CD14-positive monocyte (primary cell): ENCODE results near the gene RUNX2. TPM values are rescaled to one million over a fixed set of nuclear protein-coding genes. Genes with fewer than 3 reads are reported as not detected.

Source experiments
- DNase-seq, 3 donors: peaks; one replicate each; pipeline ENCODE4 v3.0.0-alpha.2; 2011 to 2022
- H2AFZ ChIP-seq: 2 replicates; pipeline ENCODE4 v1.6.0; 2012; ENCODE audit warnings: mild to moderate bottlenecking, low read depth, low read length, inconsistent platforms; ENCODE audit not compliant: insufficient read depth, poor library complexity, severe bottlenecking
- H3K27ac ChIP-seq, 2 donors: 1 replicate in 1 of 2; 2 replicates in 1 of 2; pipeline ENCODE4 v1.5.1; 2012 to 2013; ENCODE audit warnings: low read length in 2 of 2, control low read depth in 1 of 2, inconsistent platforms in 1 of 2, low read depth in 1 of 2, mild to moderate bottlenecking in 1 of 2
- H3K27me3 ChIP-seq, 2 donors: one replicate each; pipeline versions ENCODE4 v1.6.0 to v1.6.1; 2011 to 2013; ENCODE audit warnings: low read length in 2 of 2; ENCODE audit not compliant: control insufficient read depth in 2 of 2, insufficient read depth in 2 of 2
- H3K36me3 ChIP-seq, 2 donors: replicated peaks in 1 of 2; 1 replicate in 1 of 2; 2 replicates in 1 of 2; pipeline versions ENCODE4 v1.5.1 to v1.6.1; 2012 to 2013; ENCODE audit warnings: low read length in 2 of 2, control low read depth in 1 of 2, inconsistent platforms in 1 of 2, mild to moderate bottlenecking in 1 of 2; ENCODE audit not compliant: insufficient read depth in 2 of 2, control insufficient read depth in 1 of 2
- H3K4me1 ChIP-seq, 2 donors: 1 replicate in 1 of 2; 2 replicates in 1 of 2; pipeline versions ENCODE4 v1.5.1 to v1.6.1; 2012 to 2013; ENCODE audit warnings: low read length in 2 of 2, control low read depth in 1 of 2, inconsistent platforms in 1 of 2, mild to moderate bottlenecking in 1 of 2, moderate library complexity in 1 of 2; ENCODE audit not compliant: insufficient read depth in 2 of 2, control insufficient read depth in 1 of 2
- H3K4me2 ChIP-seq: replicated peaks from 2 replicates; pipeline ENCODE3; 2012; ENCODE audit warnings: low read length, moderate library complexity, mild to moderate bottlenecking; ENCODE audit not compliant: poor library complexity, severe bottlenecking; ENCODE audit errors: extremely low read depth
- H3K4me3 ChIP-seq, 3 experiments: fragments of 200-600 bp in 1 of 3; sonication (generic) in 1 of 3; replicated peaks in 1 of 3; 1 replicate in 2 of 3; 2 replicates in 1 of 3; pipeline ENCODE4 v1.5.1; 2011 to 2013; ENCODE audit warnings: low read length in 3 of 3, mild to moderate bottlenecking in 3 of 3, control low read depth in 2 of 3, low read depth in 2 of 3, inconsistent platforms in 1 of 3, moderate library complexity in 1 of 3
- H3K79me2 ChIP-seq: 2 replicates; pipeline ENCODE4 v1.6.0; 2012; ENCODE audit warnings: mild to moderate bottlenecking, control low read depth, inconsistent platforms, low read length, moderate library complexity; ENCODE audit not compliant: insufficient read depth
- H3K9ac ChIP-seq: 2 replicates; pipeline ENCODE4 v1.6.0; 2017; ENCODE audit warnings: low read length, mild to moderate bottlenecking; ENCODE audit not compliant: insufficient read depth, poor library complexity, severe bottlenecking
- H3K9me3 ChIP-seq, 2 donors: replicated peaks in 1 of 2; 1 replicate in 1 of 2; 2 replicates in 1 of 2; pipeline versions ENCODE4 v1.5.1 to v1.6.1; 2012 to 2013; ENCODE audit warnings: low read length in 2 of 2, control low read depth in 1 of 2; ENCODE audit not compliant: control insufficient read depth in 1 of 2, insufficient read depth in 1 of 2
- H4K20me1 ChIP-seq: 2 replicates; pipeline ENCODE4 v1.6.0; 2012; ENCODE audit warnings: mild to moderate bottlenecking, low read length, control low read depth, moderate library complexity; ENCODE audit not compliant: insufficient read depth
- H3K27ac Mint-ChIP-seq, 7 donors: one replicate each; pipeline ENCODE4 v1.8.0; 2020; ENCODE audit warnings: mild to moderate bottlenecking in 7 of 7, mixed read lengths in 7 of 7, moderate library complexity in 6 of 7, inconsistent platforms in 2 of 7
- H3K27me3 Mint-ChIP-seq, 3 donors: one replicate each; pipeline ENCODE4 v1.8.0; 2021 to 2022; ENCODE audit warnings: low read depth in 3 of 3, mild to moderate bottlenecking in 3 of 3, mixed read lengths in 3 of 3, moderate library complexity in 3 of 3, inconsistent platforms in 1 of 3
- H3K36me3 Mint-ChIP-seq, 2 donors: one replicate each; pipeline ENCODE4 v1.8.0; 2020; ENCODE audit warnings: mixed read lengths in 2 of 2, inconsistent platforms in 1 of 2, mild to moderate bottlenecking in 1 of 2
- H3K4me1 Mint-ChIP-seq: one replicate; pipeline ENCODE4 v1.8.0; 2020; ENCODE audit warnings: mild to moderate bottlenecking, mixed read lengths
- H3K4me3 Mint-ChIP-seq, 2 donors: one replicate each; pipeline ENCODE4 v1.8.0; 2020; ENCODE audit warnings: mild to moderate bottlenecking in 2 of 2, mixed read lengths in 2 of 2, moderate library complexity in 1 of 2
- H3K9me3 Mint-ChIP-seq, 7 donors: one replicate each; pipeline ENCODE4 v1.8.0; 2020 to 2022; ENCODE audit warnings: mixed read lengths in 7 of 7, mild to moderate bottlenecking in 6 of 7, moderate library complexity in 6 of 7, inconsistent platforms in 2 of 7
- WGBS: methylation state at CpG from one replicate; pipeline ENCODE4 v1.1.5; 2013; ENCODE audit warnings: missing lambda C conversion rate; ENCODE audit not compliant: insufficient coverage; 5-methylcytosine and 5-hydroxymethylcytosine counted together
- intact Hi-C, 2 donors: fragments of 100-400 bp; cut with micrococcal nuclease; formaldehyde crosslinking; loops; one replicate each; pipeline versions ENCODE4 v1.15.0 to v1.15.1; 2023
- polyA plus RNA-seq, 3 donors: library from polyadenylated mRNA; depleted of rRNA in 1 of 3; unstranded in 2 of 3; stranded (reverse) in 1 of 3; fragments of 300-500 nt in 2 of 3; fragments of >200 nt in 1 of 3; fragmentation: Illumina TruSeq in 2 of 3; gene quantifications; 1 replicate in 2 of 3; 2 replicates in 1 of 3; pipeline ENCODE4 v1.2.3, GENCODE V29; 2012 to 2021
- TF ChIP-seq, protein P1 (sequence below): fragments of 200-600 bp; IDR thresholded peaks from one replicate; pipeline ENCODE4 v1.8.0; 2022; ENCODE audit warnings: antibody characterized with exemption, mild to moderate bottlenecking

RUNX2 gene
- polyA plus RNA-seq, 3 donors: 1.3 to 5.0 (median 2.5) TPM

DNA sequence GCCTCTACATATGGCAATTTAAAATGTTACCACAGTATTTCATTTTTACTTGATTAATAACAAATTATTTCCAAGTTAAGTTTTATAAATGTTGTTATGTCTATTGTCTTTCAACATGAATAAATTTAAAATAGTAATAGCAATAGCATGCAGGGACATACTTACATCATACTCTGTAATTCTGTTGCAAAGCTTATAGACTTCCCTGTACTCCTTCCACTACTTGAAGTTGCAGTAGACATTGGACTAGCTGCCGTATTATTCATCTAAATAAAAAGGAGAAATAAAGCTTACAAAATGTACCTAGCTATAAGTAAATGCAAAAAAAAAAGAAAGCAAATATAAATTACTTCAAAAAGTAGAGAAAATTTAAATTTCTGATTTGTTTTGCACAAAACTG is 36.9 kb downstream of the RUNX2 start:
- Histone ChIP-seq H3K4me2 (no peak overlapping the region), H3K4me3 (no peak overlapping the region), H3K9ac (no peak overlapping the region), H3K36me3 (no peaks in the 10 kb centered on the region), H3K79me2 (no peaks in the 10 kb centered on the region), H3K27me3 (no peaks in the 10 kb centered on the region), H3K27ac (peak overlapping the region in 1 of 2 donors; percentile 18), H4K20me1 (no peaks in the 10 kb centered on the region), H3K9me3 (no peaks in the 10 kb centered on the region), H3K4me1 (peaks cover 3 to 17% of the 10 kb centered on the region in 2 donors), H2AFZ (no peak overlapping the region)
- Mint-ChIP-seq H3K27me3 (no peaks in the 10 kb centered on the region), H3K27ac (no peak overlapping the region), H3K9me3 (no peaks in the 10 kb centered on the region), H3K4me3 (no peak overlapping the region), H3K4me1 (peaks cover 21% of the 10 kb centered on the region), H3K36me3 (peaks cover 2 to 3% of the 10 kb centered on the region in 2 donors)
- TF ChIP-seq, protein P1, sequence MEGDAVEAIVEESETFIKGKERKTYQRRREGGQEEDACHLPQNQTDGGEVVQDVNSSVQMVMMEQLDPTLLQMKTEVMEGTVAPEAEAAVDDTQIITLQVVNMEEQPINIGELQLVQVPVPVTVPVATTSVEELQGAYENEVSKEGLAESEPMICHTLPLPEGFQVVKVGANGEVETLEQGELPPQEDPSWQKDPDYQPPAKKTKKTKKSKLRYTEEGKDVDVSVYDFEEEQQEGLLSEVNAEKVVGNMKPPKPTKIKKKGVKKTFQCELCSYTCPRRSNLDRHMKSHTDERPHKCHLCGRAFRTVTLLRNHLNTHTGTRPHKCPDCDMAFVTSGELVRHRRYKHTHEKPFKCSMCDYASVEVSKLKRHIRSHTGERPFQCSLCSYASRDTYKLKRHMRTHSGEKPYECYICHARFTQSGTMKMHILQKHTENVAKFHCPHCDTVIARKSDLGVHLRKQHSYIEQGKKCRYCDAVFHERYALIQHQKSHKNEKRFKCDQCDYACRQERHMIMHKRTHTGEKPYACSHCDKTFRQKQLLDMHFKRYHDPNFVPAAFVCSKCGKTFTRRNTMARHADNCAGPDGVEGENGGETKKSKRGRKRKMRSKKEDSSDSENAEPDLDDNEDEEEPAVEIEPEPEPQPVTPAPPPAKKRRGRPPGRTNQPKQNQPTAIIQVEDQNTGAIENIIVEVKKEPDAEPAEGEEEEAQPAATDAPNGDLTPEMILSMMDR: no peak
- no CpG with 5 or more reads among the region's 1 CpG for WGBS
- intact Hi-C loops: no loop called here
- DNase-seq: peak; percentile 23 to 57 (median 32)

DNA sequence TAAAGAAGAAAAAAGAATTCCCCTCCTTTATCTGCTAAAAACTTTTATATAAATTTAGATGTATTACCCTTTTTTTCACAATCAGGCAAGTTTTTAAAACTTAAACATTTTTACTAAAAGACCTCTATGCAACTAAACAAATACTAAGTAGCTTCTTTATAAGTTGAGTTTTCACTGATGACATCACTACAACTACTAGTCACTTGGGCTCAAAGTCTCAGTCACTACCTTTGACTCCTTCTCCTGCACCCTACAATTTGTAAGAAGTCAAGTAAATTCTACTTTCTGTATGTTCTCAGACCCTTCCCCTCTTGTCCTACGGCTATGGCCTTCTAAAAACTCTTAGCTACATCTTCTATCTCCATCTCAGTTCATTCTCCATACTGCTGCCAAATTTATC is 38.4 kb downstream of the RUNX2 start:
- no peak for DNase-seq
- no peak overlapping the region for H3K27ac Mint-ChIP-seq

More for the DNA sequence above, 38.4 kb downstream of the RUNX2 start:
- no peaks in the 10 kb centered on the region for H4K20me1 ChIP-seq
- Mint-ChIP-seq H3K4me3 (no peak overlapping the region), H3K27me3 (peaks cover 0 to 2% (median 0%) of the 10 kb centered on the region in 3 donors), H3K4me1 (peaks cover 24% of the 10 kb centered on the region), H3K9me3 (no peaks in the 10 kb centered on the region), H3K36me3 (peaks cover 2 to 3% of the 10 kb centered on the region in 2 donors)
- no peaks in the 10 kb centered on the region for H3K79me2 ChIP-seq
- TF ChIP-seq, protein P1: no peak
- H3K36me3 ChIP-seq: no peaks in the 10 kb centered on the region
- peaks cover 3 to 17% of the 10 kb centered on the region in 2 donors for H3K4me1 ChIP-seq
- H3K4me3 ChIP-seq: no peak overlapping the region
- no peak overlapping the region for H2AFZ ChIP-seq
- no CpG with 5 or more reads among the region's 1 CpG for WGBS
- H3K9me3 ChIP-seq: no peaks in the 10 kb centered on the region
- no peak overlapping the region for H3K4me2 ChIP-seq
- no peak overlapping the region for H3K27ac ChIP-seq
- no peak overlapping the region for H3K9ac ChIP-seq
- intact Hi-C loops: no loop called here
- no peaks in the 10 kb centered on the region for H3K27me3 ChIP-seq
